ENCODE data around the gene NDUFAB1. TPM values are rescaled to one million over a fixed set of nuclear protein-coding genes. Genes with fewer than 3 reads are reported as not detected.

Gene NDUFAB1
- total RNA-seq, 1 experiment from 2014 or later: 98.3 TPM

Other genes starting within 250 kb of the NDUFAB1 start
- gene COG7, start 143.1 kb downstream of the NDUFAB1 start, total RNA-seq (2022): 10.0 and 16.7 TPM in 2 replicates
- 22.2 and 40.9 TPM in 2 replicates for gene GGA2, start 85.8 kb downstream of the NDUFAB1 start, total RNA-seq (2022)
- 24.4 and 32.8 TPM in 2 replicates for gene EARS2, start 39.0 kb downstream of the NDUFAB1 start, total RNA-seq (2022)
- gene UBFD1, start 38.6 kb downstream of the NDUFAB1 start, total RNA-seq (2022): 49.1 and 50.8 TPM in 2 replicates
- gene PALB2, start 45.0 kb upstream of the NDUFAB1 start, total RNA-seq (2022): 13.7 and 20.8 TPM in 2 replicates
- gene DCTN5, start 45.1 kb upstream of the NDUFAB1 start, total RNA-seq (2022): 66.6 and 84.8 TPM in 2 replicates
- gene PLK1, start 82.6 kb upstream of the NDUFAB1 start, total RNA-seq (2022): 50.7 and 74.8 TPM in 2 replicates
- not detected in 2 replicates for gene ERN2, start 116.9 kb upstream of the NDUFAB1 start, total RNA-seq (2022)
- not detected in 2 replicates for gene CHP2, start 158.7 kb upstream of the NDUFAB1 start, total RNA-seq (2022)
- gene PRKCB, start 239.7 kb upstream of the NDUFAB1 start, total RNA-seq (2022): not detected in 2 replicates